Naive thymus-derived CD4-positive, alpha-beta T cell (primary cell): Measurements from ENCODE around the gene CRACR2B. TPM values are rescaled to one million over a fixed set of nuclear protein-coding genes. Genes with fewer than 3 reads are reported as not detected.

Source experiments
- ATAC-seq: fragments of 150-1000 bp; cut with Tn5 transposase; 2 replicates; pipeline ENCODE4 v1.10.0; 2021; ENCODE audit warnings: mild to moderate bottlenecking, moderate library complexity
- CTCF ChIA-PET: fragments of 350-600 bp; sonication (Branson Sonifier 250); formaldehyde crosslinking; loops from one replicate; lab custom pipeline; 2021; ENCODE audit warnings: antibody characterized with exemption; lab: Charles Lee
- POLR2A ChIA-PET: fragments of 350-600 bp; sonication (Branson Sonifier 250); formaldehyde crosslinking; loops from one replicate; lab custom pipeline; 2021; ENCODE audit warnings: antibody characterized with exemption, inconsistent platforms; lab: Charles Lee
- DNase-seq, 9 donors: peaks; one replicate each; pipeline versions ENCODE4 v3.0.0 to v3.0.0-alpha.2; 2020 to 2022; ENCODE audit warnings: mixed read lengths in 1 of 9
- H3K27ac ChIP-seq: one replicate; pipeline ENCODE4 v1.7.0; 2013; ENCODE audit warnings: mild to moderate bottlenecking, low read depth, low read length, moderate library complexity
- H3K27me3 ChIP-seq, 2 donors: one replicate each; pipeline ENCODE4 v1.7.0; 2013; ENCODE audit warnings: low read length in 2 of 2, mild to moderate bottlenecking in 2 of 2, moderate library complexity in 2 of 2; ENCODE audit not compliant: control insufficient read depth in 2 of 2, insufficient read depth in 2 of 2
- H3K36me3 ChIP-seq, 3 experiments: 1 replicate in 2 of 3; 2 replicates in 1 of 3; pipeline ENCODE4 v1.7.0; 2013; ENCODE audit warnings: low read length in 3 of 3, mild to moderate bottlenecking in 3 of 3, moderate library complexity in 1 of 3; ENCODE audit not compliant: insufficient read depth in 3 of 3, control insufficient read depth in 2 of 3
- H3K4me1 ChIP-seq, 2 donors: one replicate each; pipeline ENCODE4 v1.7.0; 2013; ENCODE audit warnings: low read length in 2 of 2, mild to moderate bottlenecking in 2 of 2, moderate library complexity in 1 of 2; ENCODE audit not compliant: control insufficient read depth in 2 of 2, insufficient read depth in 2 of 2
- H3K4me3 ChIP-seq: 2 replicates; pipeline ENCODE4 v1.7.0; 2013; ENCODE audit warnings: mild to moderate bottlenecking, low read length
- H3K9me3 ChIP-seq, 3 experiments: 1 replicate in 2 of 3; 2 replicates in 1 of 3; pipeline ENCODE4 v1.7.0; 2013; ENCODE audit warnings: low read length in 3 of 3; ENCODE audit not compliant: control insufficient read depth in 2 of 3
- H3K27ac Mint-ChIP-seq, 9 donors: one replicate each; pipeline ENCODE4 v1.8.0; 2020 to 2022; ENCODE audit warnings: mixed read lengths in 9 of 9, mild to moderate bottlenecking in 8 of 9, moderate library complexity in 5 of 9, inconsistent platforms in 2 of 9
- H3K27me3 Mint-ChIP-seq, 5 donors: one replicate each; pipeline ENCODE4 v1.8.0; 2021 to 2022; ENCODE audit warnings: mixed read lengths in 5 of 5, mild to moderate bottlenecking in 1 of 5
- H3K36me3 Mint-ChIP-seq, 5 donors: one replicate each; pipeline ENCODE4 v1.8.0; 2020 to 2022; ENCODE audit warnings: mixed read lengths in 5 of 5, mild to moderate bottlenecking in 3 of 5, inconsistent platforms in 1 of 5
- H3K4me1 Mint-ChIP-seq, 7 donors: one replicate each; pipeline ENCODE4 v1.8.0; 2020 to 2022; ENCODE audit warnings: mixed read lengths in 7 of 7, mild to moderate bottlenecking in 3 of 7, inconsistent platforms in 1 of 7
- H3K4me3 Mint-ChIP-seq, 10 donors: one replicate each; pipeline ENCODE4 v1.8.0; 2020 to 2022; ENCODE audit warnings: mild to moderate bottlenecking in 10 of 10, mixed read lengths in 10 of 10, moderate library complexity in 6 of 10, inconsistent platforms in 2 of 10
- H3K9me3 Mint-ChIP-seq, 11 donors: one replicate each; pipeline ENCODE4 v1.8.0; 2020 to 2022; ENCODE audit warnings: mixed read lengths in 11 of 11, mild to moderate bottlenecking in 4 of 11, inconsistent platforms in 1 of 11, moderate library complexity in 1 of 11
- intact Hi-C, 2 donors: fragments of 100-400 bp; cut with micrococcal nuclease; formaldehyde crosslinking; loops; one replicate each; pipeline ENCODE4 v1.15.1; 2023
- polyA plus RNA-seq, 2 donors: library from polyadenylated mRNA; unstranded; fragments of 300-500 nt; fragmentation: Illumina TruSeq; gene quantifications; one replicate each; pipeline ENCODE4 v1.2.3, GENCODE V29; 2021
- total RNA-seq, 6 experiments: library from RNA in 5 of 6; stranded (reverse) in 5 of 6; gene quantifications; 1 replicate in 5 of 6; 2 replicates in 1 of 6; pipeline ENCODE4 v1.2.3 and lab custom pipeline; 2021 to 2026

Gene CRACR2B
- total and polyA plus RNA-seq, 7 experiments from 2014 or later: 0.62 to 3.9 (median 2.0) TPM; not detected in 3

DNA sequence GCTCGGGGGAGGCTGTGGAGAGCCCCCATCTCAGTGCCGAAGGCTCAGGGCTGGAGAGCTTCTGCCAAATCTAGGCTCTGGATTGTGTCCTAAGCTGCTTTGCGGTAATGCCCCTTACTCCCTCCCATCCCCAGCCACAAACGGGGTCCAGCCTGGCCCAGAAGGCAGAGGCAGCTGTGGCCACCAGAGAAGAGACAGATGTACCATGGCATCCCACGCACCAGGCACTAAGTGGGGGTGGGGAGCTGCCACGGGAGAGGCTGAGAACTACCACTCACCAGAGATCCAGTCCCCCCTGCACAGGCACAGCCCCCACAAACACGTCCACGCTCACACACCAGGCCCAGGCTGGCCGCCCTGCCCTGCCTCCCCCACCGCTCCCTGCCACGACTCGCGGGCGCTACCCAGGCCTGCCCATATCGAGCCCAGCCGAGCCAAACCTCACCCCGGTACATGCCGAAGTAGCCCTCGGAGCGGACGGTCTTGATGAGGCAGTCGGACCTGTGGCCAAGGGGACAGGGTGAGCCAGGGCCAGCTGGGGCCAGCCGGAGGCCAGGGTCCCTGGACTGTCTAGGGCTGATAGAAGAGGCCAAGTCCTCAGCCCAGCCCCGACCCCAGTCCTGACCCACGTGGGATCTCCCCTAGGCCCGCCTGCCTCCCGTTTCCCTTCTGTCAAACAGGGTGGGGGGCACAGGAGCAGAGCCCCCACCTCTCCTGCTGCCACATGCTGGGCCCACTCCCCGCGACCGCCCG, 33.5 kb upstream of the CRACR2B start:
- ChIA-PET CTCF (no interaction called here), POLR2A (no interaction called here)
- no peak overlapping the region for H3K27ac ChIP-seq
- peaks cover 14 to 16% of the 10 kb centered on the region in 2 donors for H3K4me1 ChIP-seq
- peaks cover 0 to 42% (median 0%) of the 10 kb centered on the region in 3 experiments for H3K36me3 ChIP-seq
- peaks cover 0 to 15% (median 11%) of the 10 kb centered on the region in 7 donors for H3K4me1 Mint-ChIP-seq
- H3K27me3 Mint-ChIP-seq: no peaks in the 10 kb centered on the region
- intact Hi-C loops: loop anchor here (10.0 kb wide), 2 partner anchors 229 to 379 kb away; partner anchors contain the start of genes LMNTD2 (in 1 of the 2), RASSF7 (in 1 of the 2) and SIGIRR (in 1 of the 2)
- H3K9me3 Mint-ChIP-seq: no peaks in the 10 kb centered on the region
- H3K4me3 Mint-ChIP-seq: peak overlapping the region in 4 of 10 donors; percentile 39 to 95 (median 69)
- H3K27ac Mint-ChIP-seq: peak overlapping the region in 2 of 9 donors; percentile 25 to 38
- ATAC-seq: no peak
- H3K9me3 ChIP-seq: no peaks in the 10 kb centered on the region
- peaks cover 0 to 8% (median 0%) of the 10 kb centered on the region in 5 donors for H3K36me3 Mint-ChIP-seq
- no peaks in the 10 kb centered on the region for H3K27me3 ChIP-seq
- DNase-seq: no peak
- no peak overlapping the region for H3K4me3 ChIP-seq

DNA sequence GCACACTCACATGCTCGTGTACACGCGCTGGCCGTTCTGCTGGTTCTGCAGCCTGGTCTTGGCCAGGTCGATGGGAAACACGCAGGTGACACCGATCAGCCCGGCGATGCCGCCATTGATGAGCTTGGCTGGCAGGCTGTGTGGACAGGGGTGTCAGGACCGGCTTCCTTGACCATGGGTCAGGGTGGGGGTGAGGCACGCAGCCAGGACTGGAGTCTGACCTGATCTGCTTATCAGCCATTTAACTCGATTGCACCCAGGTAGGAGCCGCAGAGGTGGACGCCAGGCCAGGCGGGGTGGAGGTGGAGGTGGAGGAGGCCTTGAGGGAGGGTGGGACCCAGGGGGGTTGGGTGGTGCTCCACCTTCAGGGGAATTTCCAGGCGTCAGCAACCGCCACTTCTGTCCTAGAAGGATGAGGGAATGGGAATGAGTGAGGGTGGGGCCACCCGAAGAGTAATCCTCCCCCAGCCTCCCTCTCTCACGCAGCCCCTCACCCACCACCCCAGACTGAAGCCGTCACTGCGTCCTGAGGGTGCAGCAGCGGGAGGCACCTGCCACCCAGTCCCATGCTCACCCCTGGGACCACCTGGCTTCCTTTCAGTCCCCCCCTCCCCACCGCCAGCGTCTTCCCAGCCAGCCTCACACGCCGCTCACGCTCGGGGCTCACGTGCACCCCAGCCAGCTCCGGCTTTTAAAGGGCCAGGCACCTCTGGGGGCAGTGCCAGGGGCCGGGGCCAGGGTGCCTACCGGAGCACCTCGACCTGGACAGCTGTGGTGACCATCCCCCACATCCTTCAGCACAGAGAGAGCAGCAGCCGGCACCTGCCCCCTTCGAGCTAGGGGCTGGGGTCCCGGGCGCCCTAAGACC, 32.7 kb upstream of the CRACR2B start:
- ChIA-PET POLR2A (interaction anchor here (0.7 to 3.0 kb wide), 7 partner anchors 9 to 386 kb away, joined by 3 to 23 read pairs (median 7); partner anchors contain the start of genes GATD1, PIDD1 and PNPLA2), CTCF (interaction anchor here (0.6 kb wide), 1 partner anchor 195 kb away, joined by 4 read pairs; no protein-coding TSS in a partner anchor)
- Mint-ChIP-seq H3K27me3 (no peaks in the 10 kb centered on the region), H3K4me3 (peak overlapping the region in 7 of 10 donors; percentile 33 to 95 (median 60)), H3K27ac (peak overlapping the region in 1 of 9 donors; percentile 58), H3K36me3 (peaks cover 0 to 8% (median 0%) of the 10 kb centered on the region in 5 donors), H3K9me3 (no peaks in the 10 kb centered on the region), H3K4me1 (peaks cover 0 to 15% (median 11%) of the 10 kb centered on the region in 7 donors)
- H3K27ac ChIP-seq: no peak overlapping the region
- H3K27me3 ChIP-seq: no peaks in the 10 kb centered on the region
- intact Hi-C loops: loop anchor here (5.0 to 10.0 kb wide), 5 partner anchors 68 to 558 kb away; partner anchors contain the start of genes AP2A2 (in 1 of the 2), LMNTD2 (in 1 of the 2), PSMD13 (in 1 of the 2) and RASSF7 (in 1 of the 2)
- DNase-seq (no peak), ATAC-seq (no peak)
- no peaks in the 10 kb centered on the region for H3K9me3 ChIP-seq
- H3K36me3 ChIP-seq: peaks cover 0 to 43% (median 0%) of the 10 kb centered on the region in 3 experiments
- H3K4me1 ChIP-seq: peaks cover 14 to 16% of the 10 kb centered on the region in 2 donors
- H3K4me3 ChIP-seq: no peak overlapping the region

DNA sequence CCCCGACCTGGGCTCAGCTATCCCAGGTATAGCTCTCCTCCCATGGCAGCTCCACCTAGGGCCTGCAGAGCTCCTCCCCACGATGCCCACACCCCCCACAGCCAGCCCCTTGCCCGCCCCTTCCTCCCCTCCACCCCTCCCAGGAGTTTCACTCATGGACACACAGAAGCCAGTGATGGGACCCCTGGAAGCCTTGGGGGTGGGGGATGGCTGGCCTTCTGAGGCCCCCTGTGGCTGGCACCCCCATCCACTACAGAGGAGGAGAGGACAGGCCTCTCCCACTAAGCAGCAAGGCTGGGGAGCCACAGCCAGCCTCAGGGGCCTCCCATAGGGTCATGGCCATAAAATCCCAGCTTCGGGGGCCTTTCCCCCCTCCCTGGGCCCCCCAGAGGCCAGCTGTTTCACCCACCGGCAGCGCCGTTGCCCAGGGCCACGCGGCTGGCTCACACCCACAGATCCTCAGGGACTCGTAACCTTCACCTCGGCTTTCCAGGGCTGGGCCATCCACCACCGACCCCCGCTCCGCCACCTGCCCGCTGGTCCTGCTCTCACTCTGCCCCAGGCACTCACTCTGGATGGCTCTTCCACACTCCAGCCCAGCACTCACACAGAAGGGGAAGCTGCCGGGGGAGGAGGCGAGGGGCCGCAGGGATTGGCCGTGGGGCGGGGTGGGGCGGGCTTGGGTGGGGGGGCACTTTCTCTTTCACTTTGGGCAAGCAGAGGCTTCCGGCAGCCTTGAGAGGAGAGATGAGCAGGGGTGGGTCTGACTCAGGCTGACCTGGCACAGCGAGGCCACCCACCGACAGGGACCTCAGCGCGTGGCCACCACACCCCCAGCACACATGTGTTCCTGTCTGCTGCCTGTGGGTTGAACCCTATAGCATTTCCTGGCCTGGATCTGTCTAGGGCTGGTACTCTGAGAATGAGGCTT, 31.8 kb upstream of the CRACR2B start:
- intact Hi-C loops: loop anchor here (1.0 to 10.0 kb wide), 10 partner anchors 9 to 559 kb away; partner anchors contain the start of genes GATD1 (in 2 of the 2), LMNTD2 (in 2 of the 2), RASSF7 (in 2 of the 2) and AP2A2 (in 1 of the 2)
- peak overlapping the region; percentile 84 to 99 (median 90) for H3K4me3 Mint-ChIP-seq
- no peaks in the 10 kb centered on the region for H3K27me3 Mint-ChIP-seq
- H3K36me3 Mint-ChIP-seq: peaks cover 0 to 8% (median 0%) of the 10 kb centered on the region in 5 donors
- Histone ChIP-seq H3K36me3 (peaks cover 0 to 52% (median under 1%) of the 10 kb centered on the region in 3 experiments), H3K27ac (peak overlapping the region; percentile 93), H3K9me3 (no peaks in the 10 kb centered on the region), H3K4me3 (peak overlapping the region; percentile 87), H3K4me1 (peaks cover 14 to 16% of the 10 kb centered on the region in 2 donors), H3K27me3 (no peaks in the 10 kb centered on the region)
- H3K4me1 Mint-ChIP-seq: peaks cover 0 to 15% (median 11%) of the 10 kb centered on the region in 7 donors
- CTCF ChIA-PET: interaction anchor here (0.6 kb wide), 2 partner anchors 37 to 196 kb away, joined by 3 to 4 read pairs; no protein-coding TSS in a partner anchor
- H3K27ac Mint-ChIP-seq: peak overlapping the region; percentile 75 to 94 (median 92)
- ATAC-seq (peak; percentile 65), DNase-seq (peak; percentile 51 to 79 (median 71))
- POLR2A ChIA-PET: interaction anchor here (0.7 to 3.0 kb wide), 12 partner anchors 9 to 589 kb away, joined by 3 to 23 read pairs (median 6); partner anchors contain the start of genes BET1L, GATD1, PIDD1 and PNPLA2
- no peaks in the 10 kb centered on the region for H3K9me3 Mint-ChIP-seq

DNA sequence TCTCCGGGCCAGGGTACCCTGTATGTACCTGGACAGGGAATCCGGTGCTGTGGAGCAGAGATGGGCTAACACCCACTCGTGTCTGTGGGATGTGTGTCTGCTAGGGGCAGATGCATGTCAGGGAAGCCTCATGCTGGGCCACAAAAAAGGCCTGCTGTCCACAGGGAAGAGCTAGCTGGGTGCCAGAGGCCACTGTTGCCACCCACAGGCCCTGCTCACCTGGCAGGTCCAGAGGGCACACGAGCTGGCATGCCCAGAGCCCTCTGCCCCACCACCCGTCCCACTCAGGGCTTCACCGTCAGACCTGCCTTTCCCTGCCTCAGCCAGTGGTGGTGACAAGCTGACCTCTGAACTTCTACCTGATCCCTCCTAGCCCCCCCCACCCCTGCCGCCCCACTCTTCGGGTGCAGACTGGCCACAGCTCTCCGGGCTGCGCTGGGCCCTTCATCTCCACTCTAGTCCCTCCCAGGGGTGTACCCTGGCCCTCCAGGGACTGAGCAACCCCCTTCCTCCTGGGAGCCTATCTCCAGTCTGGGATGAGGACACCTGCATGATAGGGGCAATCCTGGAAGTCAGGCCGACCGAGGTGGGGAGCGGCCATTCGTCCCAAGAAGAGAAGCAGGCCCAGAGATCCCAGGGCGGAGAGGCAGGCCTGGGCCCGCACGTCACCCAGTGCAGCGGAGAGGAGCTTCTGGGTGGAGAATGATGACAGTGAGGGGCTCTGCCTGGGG, 31.0 kb upstream of the CRACR2B start:
- no peaks in the 10 kb centered on the region for H3K27me3 Mint-ChIP-seq
- peak overlapping the region; percentile 87 for H3K4me3 ChIP-seq
- H3K4me1 ChIP-seq: peaks cover 14 to 16% of the 10 kb centered on the region in 2 donors
- no peaks in the 10 kb centered on the region for H3K9me3 ChIP-seq
- intact Hi-C loops: loop anchor here (1.0 to 10.0 kb wide), 12 partner anchors 9 to 559 kb away; partner anchors contain the start of genes GATD1 (in 2 of the 2), LMNTD2 (in 2 of the 2), PIDD1 (in 2 of the 2) and RASSF7 (in 2 of the 2)
- H3K27me3 ChIP-seq: no peaks in the 10 kb centered on the region
- H3K27ac Mint-ChIP-seq: peak overlapping the region; percentile 75 to 94 (median 92)
- ATAC-seq: no peak
- peaks cover 0 to 6% (median 0%) of the 10 kb centered on the region in 5 donors for H3K36me3 Mint-ChIP-seq
- peak overlapping the region; percentile 84 to 99 (median 90) for H3K4me3 Mint-ChIP-seq
- DNase-seq: peak in 1 of 9 donors; percentile 40
- peak overlapping the region; percentile 93 for H3K27ac ChIP-seq
- POLR2A ChIA-PET: interaction anchor here (0.7 to 3.0 kb wide), 13 partner anchors 8 to 590 kb away, joined by 3 to 23 read pairs (median 5); partner anchors contain the start of genes BET1L, GATD1, PHRF1 and PIDD1
- CTCF ChIA-PET: interaction anchor here (1.0 kb wide), 1 partner anchor 21 kb away, joined by 3 read pairs; no protein-coding TSS in a partner anchor
- H3K4me1 Mint-ChIP-seq: peaks cover 0 to 15% (median 12%) of the 10 kb centered on the region in 7 donors
- H3K36me3 ChIP-seq: peaks cover 0 to 52% (median 5%) of the 10 kb centered on the region in 3 experiments
- H3K9me3 Mint-ChIP-seq: no peaks in the 10 kb centered on the region
